Renal cortical epithelial cell (primary cell): Measurements from ENCODE around the gene REL. TPM values are rescaled to one million over a fixed set of nuclear protein-coding genes. Genes with fewer than 3 reads are reported as not detected.
A peak's percentile ranks its signal among the peaks of the same experiment; 100 is the strongest.
"Not testable (repeated sequence)": the region's sequence is repeated elsewhere in the genome, so short reads cannot be mapped to it uniquely, and the experiment has no call there.

Experiments used
- DNase-seq: peaks from one replicate; pipeline ENCODE4 v3.0.0-alpha.2; 2011; ENCODE audit warnings: low read depth
- total RNA-seq: library from RNA; depleted of rRNA; stranded (reverse); fragments of >200 nt; gene quantifications from 2 replicates; pipeline ENCODE4 v1.2.3, GENCODE V29; 2014

The REL gene
- total RNA-seq, 1 donor from 2014 or later = 12.4 TPM

DNA sequence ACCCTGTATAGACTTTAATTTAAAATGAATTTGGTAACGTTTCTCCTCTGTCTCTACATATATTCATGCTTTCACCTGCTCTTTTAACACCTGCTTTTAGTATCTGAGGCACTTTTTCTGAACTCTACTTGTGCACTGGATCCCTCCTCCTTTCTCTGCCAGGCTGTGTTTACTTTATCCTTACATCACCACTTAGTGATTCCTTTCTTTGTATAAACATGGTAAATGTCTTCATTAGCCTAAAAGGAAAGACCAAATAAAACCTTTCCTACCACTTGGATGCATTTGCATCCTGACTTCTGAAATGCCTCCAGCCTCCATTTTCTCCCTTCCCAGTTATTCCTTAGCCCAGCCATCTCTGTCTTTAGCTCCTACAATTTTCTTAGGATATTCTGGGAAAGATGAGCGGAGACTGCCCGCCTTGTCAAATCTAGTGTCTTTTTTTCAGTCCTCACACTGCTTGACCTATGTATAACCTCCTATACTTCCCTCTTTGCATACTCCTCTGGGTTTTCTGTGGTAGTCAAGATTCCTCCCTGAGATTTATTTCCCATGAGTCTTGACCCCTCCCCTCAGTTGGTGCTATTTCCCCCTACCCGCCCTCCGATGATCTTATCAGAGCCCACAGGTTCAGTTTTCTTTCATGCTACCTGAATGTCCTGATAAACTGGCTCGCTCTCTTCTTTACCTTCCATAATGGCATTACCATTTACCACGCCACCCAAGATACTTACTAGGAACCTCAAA lies 44.8 kb downstream of the REL start:
- DNase-seq = peak; percentile 13

DNA sequence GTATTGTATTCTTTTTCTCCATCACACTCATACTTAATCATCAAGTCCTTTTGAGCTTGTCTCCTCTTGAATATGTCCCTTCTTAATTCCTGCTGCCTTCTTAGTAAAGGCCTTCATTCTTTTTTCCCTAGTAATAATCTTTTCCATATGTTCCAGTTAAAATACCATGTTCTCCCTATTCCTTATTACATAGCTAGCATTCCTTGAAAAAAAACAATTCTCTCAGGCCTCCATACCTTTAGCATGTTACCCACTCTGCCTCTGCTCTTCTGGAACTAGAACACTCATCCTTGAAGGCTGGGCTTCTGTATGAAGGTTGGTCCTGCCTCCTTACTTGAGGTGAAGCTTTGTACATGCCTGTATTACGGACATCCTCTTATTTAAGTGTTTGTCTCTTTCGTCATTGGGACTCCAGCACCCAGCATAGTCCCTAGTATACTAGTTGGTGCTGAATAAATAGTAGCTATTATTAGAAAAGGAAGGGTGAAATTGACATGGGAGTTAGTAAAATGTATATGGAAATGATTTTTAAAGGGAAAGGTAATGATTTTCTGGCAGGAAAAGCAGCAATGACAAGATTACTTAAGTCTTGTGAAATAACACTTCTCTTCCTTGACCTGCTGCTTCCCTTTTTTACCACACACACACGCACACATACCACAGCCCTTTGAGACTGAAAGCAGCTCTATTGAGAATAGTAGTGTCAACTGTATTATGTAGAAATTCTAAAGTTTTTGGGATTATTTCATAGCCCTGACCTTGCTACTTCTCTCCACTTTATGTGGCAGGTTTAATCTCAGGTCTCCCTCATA lies 45.6 kb downstream of the REL start:
- DNase-seq = peak; percentile 17

DNA sequence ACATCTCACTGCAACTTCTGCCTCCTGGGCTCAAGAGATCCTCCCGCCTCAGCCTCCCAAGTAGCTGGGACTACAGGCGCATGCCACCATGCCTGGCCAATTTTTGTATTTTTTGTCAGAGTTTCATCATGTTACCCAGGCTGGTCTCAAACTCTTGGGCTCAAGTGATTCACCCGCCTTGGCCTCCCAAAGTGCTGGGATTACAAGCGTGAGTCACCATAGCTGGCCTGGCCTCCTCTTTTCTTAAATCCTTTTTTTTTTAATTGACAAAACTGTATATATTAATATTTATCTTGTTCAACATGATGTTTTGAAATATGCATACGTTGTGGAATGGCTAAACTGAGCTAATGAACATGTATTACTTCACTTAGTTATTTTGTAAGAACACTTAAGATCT lies 50.7 kb downstream of the REL start:
- not testable (repeated sequence) for DNase-seq

DNA sequence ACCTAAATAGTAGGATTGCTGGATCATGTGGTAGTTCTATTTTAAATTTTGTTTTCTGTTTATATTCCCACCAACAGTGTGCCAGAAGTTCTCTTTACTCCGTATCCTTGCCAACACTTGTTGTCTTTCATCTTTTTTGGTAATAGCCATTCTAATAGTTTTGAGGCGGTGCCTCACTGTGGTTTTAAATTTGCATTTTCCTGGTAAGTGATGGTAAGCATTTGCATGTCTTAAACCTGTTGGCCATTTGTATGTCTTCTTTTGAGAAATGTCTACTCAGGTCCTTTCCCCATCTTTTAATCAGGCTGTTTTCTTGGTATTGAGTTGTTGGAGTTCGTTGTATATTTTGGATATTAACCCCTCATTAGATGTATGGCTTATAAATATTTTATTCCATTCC lies 51.6 kb downstream of the REL start:
- no peak for DNase-seq

DNA sequence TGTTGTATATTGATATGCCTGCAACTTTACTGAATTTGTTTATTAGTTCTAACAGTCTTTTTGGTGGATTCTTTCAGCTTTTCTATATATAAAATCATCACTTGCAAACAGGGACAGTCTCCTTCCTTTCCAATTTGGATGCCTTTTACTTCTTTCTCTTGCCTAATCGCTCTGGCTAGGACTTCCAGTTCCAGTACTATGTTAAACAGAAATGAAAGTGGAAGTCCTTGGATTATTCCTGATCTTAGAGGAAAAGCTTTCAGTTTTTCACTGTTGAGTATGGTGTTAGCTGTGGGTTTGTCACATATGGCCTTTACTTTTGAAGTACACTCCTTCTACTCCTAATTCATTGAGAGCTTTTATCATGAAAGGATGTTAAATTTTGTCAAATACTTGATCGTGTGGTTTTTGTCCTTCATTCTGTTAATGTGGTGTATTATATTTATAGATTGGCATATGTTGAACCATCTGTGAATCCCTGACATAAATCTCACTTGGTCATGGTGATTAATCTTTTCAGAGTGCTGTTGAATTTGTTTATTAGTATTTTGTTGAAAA lies 52.9 kb downstream of the REL start:
- no peak for DNase-seq

DNA sequence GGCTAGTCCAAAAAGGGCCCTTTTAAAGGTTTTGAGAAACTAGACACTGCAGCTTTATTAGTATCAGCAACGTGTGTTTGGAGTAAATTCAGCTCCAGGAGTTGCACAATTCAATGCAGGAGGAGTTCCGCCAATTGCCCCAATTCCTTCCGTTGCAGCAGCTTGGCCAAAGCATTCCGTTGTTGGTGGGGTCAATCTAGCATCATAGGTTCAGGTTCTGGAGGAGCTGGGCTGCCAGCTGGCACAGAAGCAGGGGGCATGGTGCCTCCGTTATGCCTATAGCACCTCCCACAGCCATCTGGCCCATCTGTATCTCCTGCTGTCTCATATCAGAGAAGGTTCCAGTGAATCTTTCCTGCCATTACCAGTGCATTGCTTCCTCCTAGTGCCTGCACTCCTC lies 55.4 kb downstream of the REL start:
- DNase-seq = no peak

DNA sequence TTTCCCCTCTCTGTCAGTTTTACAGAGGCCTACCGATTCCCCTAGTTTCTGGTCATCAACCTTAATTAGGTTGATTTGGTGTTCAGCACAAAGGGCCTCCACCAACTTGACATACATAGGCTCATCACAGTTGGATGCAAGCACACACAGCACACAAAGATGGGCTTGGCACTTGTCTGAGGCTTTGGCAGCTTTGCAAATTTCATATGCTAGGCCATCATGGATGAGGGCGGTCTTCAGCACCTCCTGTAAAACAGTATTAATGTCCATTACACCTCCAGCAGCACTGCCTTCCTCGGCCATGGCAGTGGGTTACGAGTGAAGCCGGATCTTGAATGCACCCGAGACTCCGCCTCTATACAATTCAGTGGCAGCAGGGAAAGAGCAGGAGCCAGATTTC lies 56.9 kb downstream of the REL start:
- DNase-seq = no peak

DNA sequence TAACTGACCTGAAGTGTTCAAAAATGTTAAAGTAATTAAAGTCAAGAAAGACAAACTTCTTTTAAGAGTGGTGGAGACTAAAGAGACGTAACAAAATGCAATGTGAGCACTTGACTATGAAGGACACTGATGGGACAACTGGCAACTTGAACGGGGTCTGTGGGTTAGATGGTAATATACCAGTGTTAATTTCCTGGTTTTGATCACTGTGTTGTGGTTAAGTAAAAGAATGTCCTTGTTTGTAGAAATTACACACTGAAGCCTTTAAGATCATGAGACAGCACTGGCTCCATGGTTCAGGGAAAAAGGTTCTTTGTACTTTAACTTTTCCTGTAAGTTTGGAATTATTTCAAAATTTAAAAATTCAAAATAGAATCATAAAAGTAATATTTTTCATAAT lies 58.2 kb downstream of the REL start:
- peak; percentile 19 for DNase-seq

DNA sequence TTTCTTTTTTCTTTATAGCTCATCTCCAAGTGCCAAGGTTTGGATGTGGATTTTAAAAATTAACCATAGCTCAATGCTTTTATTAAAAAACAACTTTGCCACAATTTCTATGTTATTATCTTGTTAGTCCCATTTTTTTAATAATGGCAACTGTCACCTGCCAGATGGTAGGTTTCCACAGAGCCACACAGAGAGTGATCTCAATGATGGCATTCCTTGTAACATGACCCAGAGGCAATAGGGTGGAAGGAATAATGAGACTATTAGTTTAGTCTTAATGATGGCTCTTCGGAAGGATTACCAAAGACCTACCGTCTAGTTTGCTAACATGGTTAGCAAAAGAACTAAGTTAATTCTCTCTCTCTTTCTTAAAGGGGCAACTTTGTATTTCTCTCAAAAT lies 64.0 kb downstream of the REL start:
- DNase-seq = no peak

DNA sequence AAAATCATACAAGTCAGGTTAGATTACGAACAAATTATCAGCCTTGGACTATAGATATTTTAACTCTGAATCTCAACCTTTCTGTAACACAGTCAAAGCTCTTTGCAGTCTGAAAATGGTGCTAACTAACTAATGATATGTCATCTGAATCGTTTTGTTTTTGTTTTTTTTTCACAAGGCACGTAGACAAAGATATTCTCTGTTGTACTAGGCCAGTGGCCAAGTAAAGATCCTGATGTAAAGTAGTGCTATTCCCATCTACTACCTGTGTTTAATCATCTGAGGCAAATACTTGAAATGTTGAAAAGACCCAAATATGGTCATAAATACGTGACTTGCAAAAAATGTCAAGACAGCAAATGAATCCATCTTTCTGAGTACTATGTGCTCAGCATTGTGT lies 65.7 kb downstream of the REL start:
- no peak for DNase-seq

DNA sequence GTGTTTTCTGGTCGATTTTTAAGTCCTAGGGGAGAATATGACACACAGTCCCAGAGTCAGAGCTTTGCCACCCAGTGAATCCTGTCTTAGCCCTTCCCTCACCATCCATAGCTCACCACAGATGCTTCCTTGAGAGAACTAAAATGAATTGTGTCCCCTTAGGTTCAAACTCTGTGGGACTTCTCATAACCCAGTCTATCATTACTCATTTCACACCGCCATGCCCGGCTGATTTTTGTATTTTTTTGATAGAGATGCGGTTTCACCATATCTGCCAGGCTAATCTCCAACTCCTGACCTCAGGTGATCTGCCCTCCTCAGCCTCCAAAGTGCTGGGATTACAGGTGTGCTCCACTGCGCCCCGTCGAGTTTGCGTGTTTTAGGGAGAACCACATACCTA lies 66.8 kb downstream of the REL start:
- DNase-seq = no peak

DNA sequence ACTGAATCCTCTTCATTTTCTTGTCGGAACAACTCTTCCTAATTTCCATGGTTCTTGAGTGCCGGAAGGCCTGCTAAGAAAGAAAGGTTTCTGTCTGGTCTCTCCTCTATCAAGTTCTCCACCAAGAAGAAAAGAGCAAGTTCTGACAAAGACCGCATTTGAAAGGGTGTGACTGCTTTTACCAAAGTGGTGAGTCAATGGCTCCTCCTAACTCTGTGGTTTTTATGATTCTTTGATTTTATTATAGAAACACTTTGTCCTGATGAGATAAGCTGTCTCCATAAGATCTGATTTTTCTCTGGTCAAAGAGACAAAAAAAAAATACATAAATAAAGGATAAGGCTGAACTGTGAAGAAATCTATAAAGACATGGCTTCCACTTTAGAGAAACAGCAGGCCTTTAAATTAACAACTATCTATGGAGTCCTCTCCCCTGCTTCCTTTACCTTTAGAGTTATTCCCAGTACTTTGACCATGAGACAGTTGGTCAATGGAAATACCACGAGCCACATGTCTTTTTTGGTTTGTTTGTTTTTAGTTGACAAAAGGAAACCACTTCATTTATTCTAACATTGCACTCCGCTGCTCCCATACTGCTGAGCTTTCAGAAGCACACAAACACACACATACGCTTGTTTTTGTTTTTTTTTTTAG lies 67.7 kb downstream of the REL start:
- DNase-seq = no peak

DNA sequence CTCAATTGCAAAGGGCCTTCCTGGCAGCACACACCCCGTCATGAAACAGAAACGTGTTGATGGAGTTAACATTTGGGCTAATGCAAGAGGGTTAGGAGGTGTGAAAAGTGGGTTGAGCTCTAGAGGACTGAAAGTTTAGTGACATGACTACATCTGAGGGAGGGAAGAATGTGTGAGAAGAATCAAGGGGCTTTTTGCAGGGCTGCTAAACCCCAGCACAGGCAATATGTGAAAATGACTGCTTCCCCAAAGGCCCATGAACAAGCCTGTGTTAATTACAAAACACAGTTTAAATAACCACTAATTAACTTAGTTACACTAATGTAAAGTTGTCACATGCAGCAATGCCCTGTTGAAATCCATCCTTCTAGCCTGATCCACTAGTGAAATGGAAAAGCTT lies 72.8 kb downstream of the REL start:
- DNase-seq = no peak

DNA sequence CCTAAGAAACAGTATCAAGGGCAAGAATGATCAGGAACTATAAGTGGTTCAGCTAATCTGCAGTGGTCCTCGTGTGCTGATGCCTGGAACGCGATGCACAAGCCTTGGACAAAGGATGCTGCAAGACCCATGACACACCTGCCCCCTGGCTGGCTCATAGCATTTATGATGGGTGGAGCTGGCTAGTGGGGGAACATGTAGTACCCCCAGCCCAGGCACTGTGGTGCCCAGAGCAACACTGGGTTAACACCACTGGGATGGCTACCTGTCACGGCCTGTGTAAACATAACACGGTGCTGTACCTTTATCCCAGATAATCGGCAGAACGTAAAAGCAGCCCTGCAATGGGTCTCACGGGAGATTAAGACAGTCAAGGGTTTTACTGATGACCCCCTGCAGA lies 75.8 kb downstream of the REL start:
- DNase-seq = no peak

DNA sequence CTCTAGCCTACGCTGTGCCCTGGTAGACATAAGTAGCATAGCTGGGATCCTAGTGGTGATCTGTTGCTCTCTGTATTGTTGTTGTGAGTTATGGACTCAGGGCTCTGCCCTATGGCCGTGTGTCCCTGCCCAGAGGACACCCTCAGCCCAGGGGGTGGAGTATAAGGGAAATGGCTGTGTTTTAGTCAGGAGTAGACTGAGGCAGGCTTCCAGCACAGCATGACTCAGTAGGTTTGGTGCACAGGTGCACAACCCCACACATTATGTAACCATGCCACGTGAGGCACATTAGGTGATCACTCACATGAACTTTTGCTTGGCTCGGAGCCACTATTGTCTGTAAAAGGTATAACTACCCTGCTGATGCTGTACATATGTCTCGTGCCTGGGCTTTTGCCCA lies 76.3 kb downstream of the REL start:
- DNase-seq = peak; percentile 42

DNA sequence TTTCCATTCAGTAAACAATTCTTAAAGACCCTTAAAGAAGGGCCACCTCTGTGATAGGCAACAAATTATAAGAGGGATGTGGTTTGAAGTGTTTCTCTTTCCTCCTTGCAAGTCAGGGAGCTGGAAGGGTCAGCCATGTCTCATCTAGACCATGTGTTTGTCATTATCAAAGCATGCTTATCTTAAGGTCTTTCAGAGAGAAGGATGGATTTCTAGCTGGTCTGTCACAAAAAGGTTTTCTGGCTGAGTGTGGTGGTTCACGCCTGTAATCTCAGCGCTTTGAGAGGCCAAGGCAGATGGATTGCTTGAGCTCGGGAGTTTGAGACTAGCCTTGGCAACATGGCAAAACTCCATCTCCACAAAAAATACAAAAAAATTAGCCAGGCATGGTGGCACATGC lies 77.0 kb downstream of the REL start:
- no peak for DNase-seq

DNA sequence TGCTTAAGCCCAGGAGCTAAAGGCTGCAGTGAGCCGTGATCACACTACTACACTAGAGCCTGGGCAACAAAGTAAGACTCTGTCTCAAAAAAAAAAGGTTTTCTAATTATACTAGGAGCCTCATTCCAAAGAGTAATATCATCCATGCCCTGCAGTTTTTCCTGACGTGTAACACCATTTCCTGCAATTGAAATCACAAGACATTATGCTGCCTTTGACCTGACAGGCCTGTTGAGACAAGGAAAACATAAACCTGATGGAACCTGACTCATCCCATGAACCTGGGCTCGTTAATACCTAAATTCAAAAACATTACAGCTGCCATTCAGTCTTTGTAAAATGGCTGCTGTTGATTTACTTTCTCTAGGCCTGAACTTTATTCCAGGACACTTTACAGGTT lies 77.4 kb downstream of the REL start:
- DNase-seq = peak; percentile 88

DNA sequence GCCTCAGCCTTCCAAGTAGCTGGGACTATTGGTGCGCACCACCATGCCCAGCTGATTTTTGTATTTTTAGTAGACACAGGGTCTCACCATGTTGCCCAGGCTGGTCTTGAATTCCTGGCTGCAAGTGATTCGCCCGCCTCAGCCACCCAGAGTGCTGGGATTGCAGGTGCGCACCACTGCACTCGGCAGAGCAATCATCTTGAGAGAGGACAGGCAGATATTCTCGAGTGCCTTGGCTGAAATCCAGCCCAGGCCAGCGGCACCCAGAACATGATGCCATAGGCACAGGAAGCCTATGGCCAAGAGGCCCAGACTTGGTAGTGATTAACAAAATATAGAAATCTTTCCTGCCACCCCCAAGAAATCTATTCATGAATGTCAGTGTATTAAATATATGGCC lies 78.1 kb downstream of the REL start:
- no peak for DNase-seq

DNA sequence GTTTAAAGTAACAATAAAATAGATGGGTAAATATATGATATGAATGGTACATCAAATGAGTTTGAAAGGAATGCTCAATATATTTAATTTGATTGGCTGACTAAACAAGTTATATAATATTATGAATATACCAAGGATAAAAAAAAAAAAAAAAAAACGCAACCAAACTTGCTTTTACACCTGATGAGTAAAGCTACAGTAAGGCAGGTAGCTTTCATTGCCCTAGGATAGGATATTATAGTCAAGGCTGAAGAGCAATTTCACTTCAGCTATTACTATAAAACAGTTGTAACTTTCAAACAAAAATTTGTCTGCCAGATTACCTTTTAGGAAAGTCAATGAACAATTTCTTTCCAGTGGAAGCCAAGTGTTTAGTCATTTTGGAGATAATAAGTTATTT lies 79.3 kb downstream of the REL start:
- DNase-seq = no peak

DNA sequence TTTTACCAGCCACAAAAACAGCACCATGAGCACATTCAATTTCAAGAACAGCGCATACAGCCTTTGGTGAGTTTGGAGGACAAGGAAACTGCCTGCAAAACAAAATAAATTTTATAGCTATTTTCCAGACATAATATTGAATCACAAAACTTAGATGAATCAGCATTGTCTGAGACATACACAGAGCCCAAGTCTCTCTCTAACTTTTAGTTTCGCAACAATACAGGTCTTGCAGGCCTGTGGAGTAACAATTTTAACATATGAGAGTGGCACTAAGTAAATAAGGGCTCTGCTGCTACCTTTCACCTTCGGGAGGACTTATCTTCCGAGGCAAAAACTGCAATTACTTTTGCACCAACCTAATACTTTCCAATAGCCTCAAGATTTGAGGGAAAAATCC lies 80.1 kb downstream of the REL start:
- DNase-seq = peak; percentile 83

DNA sequence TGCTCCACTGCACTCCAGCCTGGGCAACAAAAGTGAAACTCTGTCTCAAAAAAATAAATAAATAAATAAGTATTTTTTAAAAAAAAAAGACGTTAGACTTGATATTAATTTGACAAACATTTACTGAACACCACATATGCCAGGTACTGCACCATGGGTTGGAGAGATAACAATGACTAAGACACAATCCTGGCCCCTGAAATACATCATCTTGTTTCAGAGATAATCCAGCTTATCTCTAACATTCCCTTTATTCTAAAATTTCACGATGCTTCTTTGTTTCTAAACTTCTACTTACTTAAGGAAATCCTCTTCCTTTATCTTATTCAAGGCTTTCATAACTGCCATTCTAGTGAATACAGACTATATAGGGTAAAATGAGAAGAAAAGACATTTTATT lies 81.2 kb downstream of the REL start:
- DNase-seq = no peak

DNA sequence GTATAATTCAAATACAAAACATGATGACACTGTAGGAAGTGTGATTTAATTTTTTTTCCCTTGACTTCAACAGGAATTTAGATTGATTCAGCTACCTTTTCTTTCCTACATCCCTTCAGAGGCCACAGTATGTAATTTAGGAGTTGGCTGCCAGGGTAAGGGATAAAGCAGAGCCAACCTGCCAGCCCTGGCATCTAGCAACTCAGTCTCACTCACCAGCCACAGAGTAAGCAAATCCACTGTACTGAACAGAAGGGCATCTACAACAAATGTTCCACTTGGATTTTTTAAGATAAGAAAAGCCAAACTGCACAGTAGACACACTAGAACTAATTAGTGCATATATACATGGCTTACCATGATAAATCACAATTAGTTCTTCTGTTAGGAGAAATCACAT lies 81.8 kb downstream of the REL start:
- no peak for DNase-seq
